ENCODE measurements around the gene MEGF8. TPM values are rescaled to one million over a fixed set of nuclear protein-coding genes. Genes with fewer than 3 reads are reported as not detected.

The MEGF8 gene
- total and polyA plus RNA-seq, 2 of the 13 experiments (the other 11 are each of a cell fraction or from before 2014, with no cell fraction given) = 4.0 to 8.8 TPM

DNA sequence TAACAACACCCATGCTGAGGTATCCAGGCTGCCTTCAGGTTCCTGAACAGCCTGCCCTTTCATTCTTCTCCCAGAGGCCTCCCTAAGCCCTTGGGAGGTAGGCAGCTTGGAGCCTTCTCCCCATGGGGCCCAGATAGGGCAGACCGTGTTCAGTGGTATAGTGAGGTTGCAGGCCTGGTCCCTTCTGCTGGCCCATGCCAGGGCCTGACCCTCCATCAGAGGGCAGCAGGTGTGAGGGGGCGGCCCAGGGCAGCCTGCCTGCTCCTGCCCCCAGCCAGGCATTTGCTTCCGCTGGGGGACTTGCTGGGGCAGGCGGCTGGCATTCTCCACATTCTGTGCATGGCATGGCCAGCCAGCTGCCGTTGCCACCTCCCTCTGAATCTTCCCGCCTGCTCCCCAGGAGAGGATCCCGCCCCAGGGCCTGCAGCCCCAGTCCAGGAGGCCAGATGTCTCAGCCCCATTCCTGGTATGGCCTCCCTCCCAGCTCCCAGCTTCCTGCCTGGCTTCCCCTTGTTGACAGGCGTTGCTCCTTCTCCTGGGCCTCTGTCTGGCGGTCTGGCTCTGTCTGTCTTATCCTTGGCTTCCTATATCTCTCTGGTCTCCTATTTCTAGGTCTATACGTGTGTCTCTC is 47.5 kb upstream of the MEGF8 start (continued):
- TF ChIP-seq HNF1A (IDR thresholded peaks at IDR 0.05; ENCODE audit: low read depth) = no peak
- TF ChIP-seq HNF1A (CRISPR knock-in tag; IDR thresholded peaks at IDR 0.05; ENCODE audit: borderline replicate concordance) = no peak
- no peak for TF ChIP-seq ARID2 (CRISPR knock-in tag; IDR thresholded peaks at IDR 0.05; ENCODE audit: borderline replicate concordance)
- no peak for TF ChIP-seq TRIM24 (CRISPR knock-in tag; IDR thresholded peaks at IDR 0.05)
- TF ChIP-seq NONO (IDR thresholded peaks at IDR 0.05) = no peak
- TF ChIP-seq NONO (CRISPR knock-in tag; conservative IDR thresholded peaks at IDR 0.05) = no peak
- TF ChIP-seq ZNF431 (CRISPR knock-in tag; IDR thresholded peaks at IDR 0.05; ENCODE audit: borderline replicate concordance, low read depth) = no peak
- no peak for TF ChIP-seq FOXM1 (CRISPR knock-in tag; IDR thresholded peaks at IDR 0.05)
- no peak for TF ChIP-seq IRF2 (CRISPR knock-in tag; IDR thresholded peaks at IDR 0.05)
- no peak for TF ChIP-seq ZNF7 (CRISPR knock-in tag; IDR thresholded peaks at IDR 0.05)
- no peak for TF ChIP-seq NR2C2 (CRISPR knock-in tag; IDR thresholded peaks at IDR 0.05; ENCODE audit: borderline replicate concordance)
- TF ChIP-seq FOXJ3 (CRISPR knock-in tag; IDR thresholded peaks at IDR 0.05; ENCODE audit: borderline replicate concordance) = no peak
- TF ChIP-seq RBFOX2 (IDR thresholded peaks at IDR 0.05; ENCODE audit: low read depth, low read length) = peak; percentile 38; the same call in 1 of the 2 replicates
- TF ChIP-seq, protein P1, sequence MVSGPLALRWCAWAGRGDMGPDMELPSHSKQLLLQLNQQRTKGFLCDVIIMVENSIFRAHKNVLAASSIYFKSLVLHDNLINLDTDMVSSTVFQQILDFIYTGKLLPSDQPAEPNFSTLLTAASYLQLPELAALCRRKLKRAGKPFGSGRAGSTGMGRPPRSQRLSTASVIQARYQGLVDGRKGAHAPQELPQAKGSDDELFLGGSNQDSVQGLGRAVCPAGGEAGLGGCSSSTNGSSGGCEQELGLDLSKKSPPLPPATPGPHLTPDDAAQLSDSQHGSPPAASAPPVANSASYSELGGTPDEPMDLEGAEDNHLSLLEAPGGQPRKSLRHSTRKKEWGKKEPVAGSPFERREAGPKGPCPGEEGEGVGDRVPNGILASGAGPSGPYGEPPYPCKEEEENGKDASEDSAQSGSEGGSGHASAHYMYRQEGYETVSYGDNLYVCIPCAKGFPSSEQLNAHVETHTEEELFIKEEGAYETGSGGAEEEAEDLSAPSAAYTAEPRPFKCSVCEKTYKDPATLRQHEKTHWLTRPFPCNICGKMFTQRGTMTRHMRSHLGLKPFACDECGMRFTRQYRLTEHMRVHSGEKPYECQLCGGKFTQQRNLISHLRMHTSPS (CRISPR knock-in tag; IDR thresholded peaks at IDR 0.05; ENCODE audit: low read depth) = peak; percentile 53; the same call in 1 of the 2 replicates
- TF ChIP-seq, protein P2, sequence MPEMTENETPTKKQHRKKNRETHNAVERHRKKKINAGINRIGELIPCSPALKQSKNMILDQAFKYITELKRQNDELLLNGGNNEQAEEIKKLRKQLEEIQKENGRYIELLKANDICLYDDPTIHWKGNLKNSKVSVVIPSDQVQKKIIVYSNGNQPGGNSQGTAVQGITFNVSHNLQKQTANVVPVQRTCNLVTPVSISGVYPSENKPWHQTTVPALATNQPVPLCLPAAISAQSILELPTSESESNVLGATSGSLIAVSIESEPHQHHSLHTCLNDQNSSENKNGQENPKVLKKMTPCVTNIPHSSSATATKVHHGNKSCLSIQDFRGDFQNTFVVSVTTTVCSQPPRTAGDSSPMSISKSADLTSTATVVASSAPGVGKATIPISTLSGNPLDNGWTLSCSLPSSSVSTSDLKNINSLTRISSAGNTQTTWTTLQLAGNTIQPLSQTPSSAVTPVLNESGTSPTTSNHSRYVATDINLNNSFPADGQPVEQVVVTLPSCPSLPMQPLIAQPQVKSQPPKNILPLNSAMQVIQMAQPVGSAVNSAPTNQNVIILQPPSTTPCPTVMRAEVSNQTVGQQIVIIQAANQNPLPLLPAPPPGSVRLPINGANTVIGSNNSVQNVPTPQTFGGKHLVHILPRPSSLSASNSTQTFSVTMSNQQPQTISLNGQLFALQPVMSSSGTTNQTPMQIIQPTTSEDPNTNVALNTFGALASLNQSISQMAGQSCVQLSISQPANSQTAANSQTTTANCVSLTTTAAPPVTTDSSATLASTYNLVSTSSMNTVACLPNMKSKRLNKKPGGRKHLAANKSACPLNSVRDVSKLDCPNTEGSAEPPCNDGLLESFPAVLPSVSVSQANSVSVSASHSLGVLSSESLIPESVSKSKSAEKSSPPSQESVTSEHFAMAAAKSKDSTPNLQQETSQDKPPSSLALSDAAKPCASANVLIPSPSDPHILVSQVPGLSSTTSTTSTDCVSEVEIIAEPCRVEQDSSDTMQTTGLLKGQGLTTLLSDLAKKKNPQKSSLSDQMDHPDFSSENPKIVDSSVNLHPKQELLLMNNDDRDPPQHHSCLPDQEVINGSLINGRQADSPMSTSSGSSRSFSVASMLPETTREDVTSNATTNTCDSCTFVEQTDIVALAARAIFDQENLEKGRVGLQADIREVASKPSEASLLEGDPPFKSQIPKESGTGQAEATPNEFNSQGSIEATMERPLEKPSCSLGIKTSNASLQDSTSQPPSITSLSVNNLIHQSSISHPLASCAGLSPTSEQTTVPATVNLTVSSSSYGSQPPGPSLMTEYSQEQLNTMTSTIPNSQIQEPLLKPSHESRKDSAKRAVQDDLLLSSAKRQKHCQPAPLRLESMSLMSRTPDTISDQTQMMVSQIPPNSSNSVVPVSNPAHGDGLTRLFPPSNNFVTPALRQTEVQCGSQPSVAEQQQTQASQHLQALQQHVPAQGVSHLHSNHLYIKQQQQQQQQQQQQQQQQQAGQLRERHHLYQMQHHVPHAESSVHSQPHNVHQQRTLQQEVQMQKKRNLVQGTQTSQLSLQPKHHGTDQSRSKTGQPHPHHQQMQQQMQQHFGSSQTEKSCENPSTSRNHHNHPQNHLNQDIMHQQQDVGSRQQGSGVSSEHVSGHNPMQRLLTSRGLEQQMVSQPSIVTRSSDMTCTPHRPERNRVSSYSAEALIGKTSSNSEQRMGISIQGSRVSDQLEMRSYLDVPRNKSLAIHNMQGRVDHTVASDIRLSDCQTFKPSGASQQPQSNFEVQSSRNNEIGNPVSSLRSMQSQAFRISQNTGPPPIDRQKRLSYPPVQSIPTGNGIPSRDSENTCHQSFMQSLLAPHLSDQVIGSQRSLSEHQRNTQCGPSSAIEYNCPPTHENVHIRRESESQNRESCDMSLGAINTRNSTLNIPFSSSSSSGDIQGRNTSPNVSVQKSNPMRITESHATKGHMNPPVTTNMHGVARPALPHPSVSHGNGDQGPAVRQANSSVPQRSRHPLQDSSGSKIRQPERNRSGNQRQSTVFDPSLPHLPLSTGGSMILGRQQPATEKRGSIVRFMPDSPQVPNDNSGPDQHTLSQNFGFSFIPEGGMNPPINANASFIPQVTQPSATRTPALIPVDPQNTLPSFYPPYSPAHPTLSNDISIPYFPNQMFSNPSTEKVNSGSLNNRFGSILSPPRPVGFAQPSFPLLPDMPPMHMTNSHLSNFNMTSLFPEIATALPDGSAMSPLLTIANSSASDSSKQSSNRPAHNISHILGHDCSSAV (CRISPR knock-in tag; IDR thresholded peaks at IDR 0.05; ENCODE audit: borderline replicate concordance) = no peak
- TF ChIP-seq ZNF619 (CRISPR knock-in tag; IDR thresholded peaks at IDR 0.05) = no peak
